ENCODE results near the gene NEURL1.

GRCh38 chr10:103541616-103542015 is 48.1 kb downstream of the NEURL1 start:
- no peak for TF ChIP-seq SIN3A (IDR thresholded peaks at IDR 0.05; ENCODE audit: borderline replicate concordance, insufficient read depth, low read depth, low read length)
- TF ChIP-seq CTCF (IDR thresholded peaks at IDR 0.05), result no peak
- TF ChIP-seq POLR2AphosphoS5 (IDR thresholded peaks at IDR 0.05; ENCODE audit: low read depth, low read length), result no peak
- no peak for TF ChIP-seq REST (IDR thresholded peaks at IDR 0.05; ENCODE audit: insufficient read depth in 1 of 2, low read depth in 2 of 2, low read length in 1 of 2)
